Erythroblast (primary cell): ENCODE results near the gene ELAPOR1.

Source experiments
- GATA1 ChIP-seq: IDR thresholded peaks from 2 replicates; pipeline ENCODE4 v1.6.1; 2011; ENCODE audit warnings: low read depth, mild to moderate bottlenecking, control low read depth, low read length, moderate library complexity
- POLR2A ChIP-seq: IDR thresholded peaks from 2 replicates; pipeline ENCODE4 v1.6.1; 2011; ENCODE audit warnings: mild to moderate bottlenecking, low read length

- TF ChIP-seq POLR2A: no peak
- no peak for TF ChIP-seq GATA1
Observed at GRCh38 chr1:109091839-109092193, 22.1 kb upstream of the ELAPOR1 start.
